Measurements from ENCODE around the gene UBD.

DNA sequence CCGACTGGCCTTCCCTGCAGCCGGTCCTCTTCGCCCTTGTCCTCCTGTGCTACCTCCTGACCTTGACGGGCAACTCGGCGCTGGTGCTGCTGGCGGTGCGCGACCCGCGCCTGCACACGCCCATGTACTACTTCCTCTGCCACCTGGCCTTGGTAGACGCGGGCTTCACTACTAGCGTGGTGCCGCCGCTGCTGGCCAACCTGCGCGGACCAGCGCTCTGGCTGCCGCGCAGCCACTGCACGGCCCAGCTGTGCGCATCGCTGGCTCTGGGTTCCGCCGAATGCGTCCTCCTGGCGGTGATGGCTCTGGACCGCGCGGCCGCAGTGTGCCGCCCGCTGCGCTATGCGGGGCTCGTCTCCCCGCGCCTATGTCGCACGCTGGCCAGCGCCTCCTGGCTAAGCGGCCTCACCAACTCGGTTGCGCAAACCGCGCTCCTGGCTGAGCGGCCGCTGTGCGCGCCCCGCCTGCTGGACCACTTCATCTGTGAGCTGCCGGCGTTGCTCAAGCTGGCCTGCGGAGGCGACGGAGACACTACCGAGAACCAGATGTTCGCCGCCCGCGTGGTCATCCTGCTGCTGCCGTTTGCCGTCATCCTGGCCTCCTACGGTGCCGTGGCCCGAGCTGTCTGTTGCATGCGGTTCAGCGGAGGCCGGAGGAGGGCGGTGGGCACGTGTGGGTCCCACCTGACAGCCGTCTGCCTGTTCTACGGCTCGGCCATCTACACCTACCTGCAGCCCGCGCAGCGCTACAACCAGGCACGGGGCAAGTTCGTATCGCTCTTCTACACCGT, 6.1 kb downstream of the UBD start:
- no peak for TF ChIP-seq EZH2phosphoT487 (conservative IDR thresholded peaks at IDR 0.05; ENCODE audit: low read length)
- TF ChIP-seq, protein P1, sequence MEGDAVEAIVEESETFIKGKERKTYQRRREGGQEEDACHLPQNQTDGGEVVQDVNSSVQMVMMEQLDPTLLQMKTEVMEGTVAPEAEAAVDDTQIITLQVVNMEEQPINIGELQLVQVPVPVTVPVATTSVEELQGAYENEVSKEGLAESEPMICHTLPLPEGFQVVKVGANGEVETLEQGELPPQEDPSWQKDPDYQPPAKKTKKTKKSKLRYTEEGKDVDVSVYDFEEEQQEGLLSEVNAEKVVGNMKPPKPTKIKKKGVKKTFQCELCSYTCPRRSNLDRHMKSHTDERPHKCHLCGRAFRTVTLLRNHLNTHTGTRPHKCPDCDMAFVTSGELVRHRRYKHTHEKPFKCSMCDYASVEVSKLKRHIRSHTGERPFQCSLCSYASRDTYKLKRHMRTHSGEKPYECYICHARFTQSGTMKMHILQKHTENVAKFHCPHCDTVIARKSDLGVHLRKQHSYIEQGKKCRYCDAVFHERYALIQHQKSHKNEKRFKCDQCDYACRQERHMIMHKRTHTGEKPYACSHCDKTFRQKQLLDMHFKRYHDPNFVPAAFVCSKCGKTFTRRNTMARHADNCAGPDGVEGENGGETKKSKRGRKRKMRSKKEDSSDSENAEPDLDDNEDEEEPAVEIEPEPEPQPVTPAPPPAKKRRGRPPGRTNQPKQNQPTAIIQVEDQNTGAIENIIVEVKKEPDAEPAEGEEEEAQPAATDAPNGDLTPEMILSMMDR (IDR thresholded peaks at IDR 0.05; ENCODE audit: insufficient read depth, low read length, poor library complexity, severe bottlenecking): no peak
